Nucleus accumbens (tissue), 56 donors: ENCODE measurements around the gene NTMT1.

ENCODE experiments used
- DNase-seq, 56 donors: peaks; one replicate each; lab custom pipeline; 2025; lab: John Stamatoyannopoulos, UW

The NTMT1 gene

DNA sequence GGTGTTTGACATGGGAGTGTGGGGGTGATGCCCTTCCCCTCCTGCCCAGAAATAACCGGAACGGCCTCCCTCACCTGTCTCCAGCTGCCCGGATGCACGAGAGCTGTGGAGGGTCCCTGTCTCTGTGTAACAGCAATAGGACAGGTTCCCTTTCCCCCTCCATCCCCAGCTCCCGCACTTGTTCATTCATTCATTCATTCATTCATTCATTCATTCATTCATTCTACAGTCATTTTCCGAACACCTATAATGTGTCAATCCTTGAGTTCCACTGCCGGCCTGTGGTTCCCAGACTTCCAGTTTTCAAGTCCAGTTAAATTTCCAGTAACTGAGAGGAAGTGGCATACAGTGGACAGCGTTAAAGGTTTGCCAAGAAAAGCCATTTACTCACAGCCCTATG, 46.7 kb downstream of the NTMT1 start:
- DNase-seq: no peak

DNA sequence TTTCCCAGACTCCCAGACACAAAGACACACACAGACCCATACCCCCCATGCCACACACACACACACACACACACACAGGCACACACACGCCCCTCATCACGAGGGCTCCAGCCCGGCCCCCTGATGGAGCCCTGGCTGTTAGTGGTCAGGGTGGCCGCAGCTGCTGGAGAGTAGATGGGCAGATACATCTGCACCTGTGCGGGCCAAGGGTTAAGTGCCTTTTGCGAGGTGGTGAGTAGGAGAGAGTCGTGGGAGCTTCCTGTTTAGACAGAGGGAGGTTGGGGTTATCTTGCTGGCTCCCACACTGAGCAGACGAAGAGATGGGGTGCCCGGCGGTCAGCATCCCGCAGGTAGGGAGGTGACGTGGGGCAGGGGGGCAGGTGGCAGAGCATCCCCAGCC, 47.6 kb downstream of the NTMT1 start:
- no peak for DNase-seq

DNA sequence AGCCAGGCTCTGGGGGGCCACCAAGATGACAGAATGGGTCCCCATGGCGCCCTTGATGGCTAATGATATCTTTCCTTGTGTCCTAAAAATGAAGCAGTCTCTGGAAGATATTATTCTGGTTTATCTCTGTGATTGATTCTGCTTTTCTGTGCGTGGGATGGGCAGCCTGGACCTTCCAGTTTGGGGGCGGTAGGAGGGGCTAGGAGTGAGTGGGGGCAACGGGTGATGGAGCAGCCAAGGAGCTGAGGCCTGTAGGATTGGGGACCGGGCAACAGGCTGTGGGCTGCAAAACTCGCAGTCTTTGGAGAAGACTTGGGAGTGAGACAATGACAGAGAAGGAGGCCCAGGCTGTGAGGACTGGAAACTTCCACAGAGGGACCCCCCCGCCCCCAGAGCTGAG, 48.3 kb downstream of the NTMT1 start:
- no peak for DNase-seq

DNA sequence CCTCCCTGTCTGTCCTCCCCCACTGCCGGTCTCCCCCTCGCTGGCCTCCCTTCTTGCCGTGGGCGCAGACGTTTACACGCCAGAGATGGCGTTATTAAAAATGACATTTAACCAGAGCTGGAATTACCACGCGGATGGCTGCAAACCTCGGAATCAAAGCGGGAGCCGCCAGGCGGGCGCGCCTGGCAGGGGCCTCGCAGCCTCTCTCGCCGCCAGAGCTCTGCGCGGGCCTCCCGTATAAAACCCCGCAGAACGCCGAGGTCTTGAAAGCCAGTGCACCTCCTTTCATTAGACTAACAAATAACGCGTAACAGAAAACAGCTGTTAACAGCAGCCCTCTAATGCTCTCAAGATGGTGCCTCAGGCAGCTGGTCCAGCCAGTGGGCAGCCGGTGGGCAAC, 49.7 kb downstream of the NTMT1 start:
- no peak for DNase-seq

DNA sequence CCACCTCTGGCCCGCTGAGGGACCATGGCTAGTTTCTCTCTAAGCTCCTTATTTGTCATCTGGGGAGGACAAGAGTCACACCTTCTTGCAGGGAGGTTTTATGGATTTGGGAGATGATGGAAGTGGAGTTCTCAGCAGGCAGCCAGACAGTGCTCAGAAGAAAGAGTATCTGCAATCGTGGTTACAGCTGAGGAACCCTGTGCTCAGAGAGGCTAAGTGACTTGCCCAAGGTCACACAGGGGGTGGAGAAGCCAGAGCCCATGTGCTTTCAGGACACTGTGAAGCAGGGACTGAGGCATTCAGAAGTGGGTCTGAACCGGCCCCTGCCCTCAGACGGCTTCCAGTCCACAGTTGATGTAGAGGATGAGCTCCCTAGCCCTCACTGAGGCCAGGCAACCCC, 50.3 kb downstream of the NTMT1 start:
- no peak for DNase-seq

DNA sequence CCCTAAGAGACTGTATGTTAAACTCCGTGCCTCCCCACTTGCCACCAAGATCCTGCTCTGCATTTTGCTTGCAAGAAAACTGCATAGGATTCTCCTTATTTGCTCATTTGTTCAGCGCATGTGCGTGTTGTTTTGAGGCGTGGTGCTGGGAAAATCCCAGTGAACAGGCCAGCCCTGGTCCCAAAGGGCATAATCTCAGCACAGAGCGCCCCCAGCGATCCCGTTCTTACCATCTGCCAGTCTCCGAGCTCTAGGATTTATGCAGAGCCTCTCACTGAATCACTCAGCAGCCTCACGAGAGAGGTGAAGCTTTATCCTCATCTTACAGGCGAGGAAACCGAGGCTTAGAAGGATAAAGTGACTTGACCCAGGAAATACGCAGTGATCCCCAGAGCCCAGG, 51.0 kb downstream of the NTMT1 start:
- no peak for DNase-seq

DNA sequence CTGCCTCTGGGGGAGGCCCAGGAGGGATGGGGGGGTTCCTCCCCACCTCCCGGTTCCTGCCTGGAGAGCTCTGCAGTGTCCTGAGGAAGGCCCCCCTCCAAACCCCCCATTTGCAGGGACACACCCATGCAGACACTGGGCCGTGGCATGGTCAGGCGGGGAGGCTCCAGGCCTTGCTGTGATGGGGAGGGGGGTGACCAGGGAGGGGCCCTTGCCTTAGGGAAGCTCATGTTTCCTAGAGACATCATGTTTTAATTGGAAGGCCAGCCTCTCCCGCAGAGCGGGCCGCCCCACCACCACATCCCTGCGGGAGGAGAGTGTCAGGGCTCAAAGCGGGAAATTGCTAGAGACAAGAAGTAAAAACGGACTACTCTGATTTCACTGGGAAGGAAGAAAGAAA, 51.5 kb downstream of the NTMT1 start:
- DNase-seq: no peak

DNA sequence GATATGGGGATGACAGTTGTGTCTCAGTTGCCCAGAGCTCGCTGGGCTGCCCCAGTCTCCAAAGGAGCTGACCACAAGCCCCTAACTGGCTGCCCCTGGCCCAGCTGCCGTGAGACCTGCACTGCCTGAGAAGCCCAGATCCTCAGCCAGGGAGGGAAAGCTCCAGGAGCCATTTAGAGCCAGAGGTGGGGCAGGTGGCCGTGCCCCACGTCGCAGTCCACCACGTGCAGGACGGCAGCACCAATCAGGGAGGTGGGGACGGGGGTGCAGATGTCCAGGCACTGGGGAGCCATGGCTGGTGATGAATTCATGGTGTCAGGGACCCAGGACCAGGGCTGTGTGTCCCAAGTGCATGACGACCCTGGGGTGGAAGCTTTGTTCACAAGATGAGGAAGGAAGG, 52.9 kb downstream of the NTMT1 start:
- DNase-seq: no peak

DNA sequence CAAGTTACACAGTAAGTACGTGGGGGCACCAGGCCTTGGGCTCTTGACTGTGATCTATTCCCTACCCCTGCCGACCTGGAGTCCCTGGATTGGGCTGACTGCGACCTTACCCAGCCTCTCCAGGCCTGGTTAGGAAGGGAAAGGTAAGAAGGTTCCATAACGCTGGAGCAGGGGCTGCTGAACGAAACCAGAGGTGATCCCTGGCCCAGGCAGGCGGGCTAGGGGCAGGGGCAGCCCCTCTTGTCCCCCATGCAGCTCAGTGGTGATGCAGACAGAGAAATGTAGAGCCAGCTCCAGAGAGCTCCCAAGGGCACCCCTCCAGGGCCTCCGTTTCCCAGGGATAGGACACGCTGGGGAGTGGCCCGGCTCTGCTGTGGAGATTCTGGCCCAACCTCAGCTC, 53.6 kb downstream of the NTMT1 start:
- no peak for DNase-seq

DNA sequence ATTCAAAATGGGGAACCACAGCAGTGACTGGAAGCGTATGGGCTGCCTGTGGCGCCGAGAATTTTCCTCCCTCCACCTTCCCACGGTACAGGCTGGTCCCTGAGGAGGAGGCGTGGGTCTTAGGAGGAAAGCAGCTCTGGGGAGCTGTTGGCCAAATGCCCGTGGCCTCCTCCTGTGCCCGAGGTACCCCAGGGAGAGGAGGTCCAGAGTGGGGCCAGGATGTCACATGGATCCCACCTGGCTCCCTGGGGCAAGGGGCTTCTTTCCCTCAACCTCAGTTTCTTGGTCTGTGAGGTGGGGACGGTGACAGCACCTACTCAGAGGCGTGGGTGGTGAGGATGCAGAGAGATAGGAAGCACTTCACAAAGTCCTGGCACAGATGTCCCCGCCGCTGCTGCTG, 56.0 kb downstream of the NTMT1 start:
- no peak for DNase-seq

DNA sequence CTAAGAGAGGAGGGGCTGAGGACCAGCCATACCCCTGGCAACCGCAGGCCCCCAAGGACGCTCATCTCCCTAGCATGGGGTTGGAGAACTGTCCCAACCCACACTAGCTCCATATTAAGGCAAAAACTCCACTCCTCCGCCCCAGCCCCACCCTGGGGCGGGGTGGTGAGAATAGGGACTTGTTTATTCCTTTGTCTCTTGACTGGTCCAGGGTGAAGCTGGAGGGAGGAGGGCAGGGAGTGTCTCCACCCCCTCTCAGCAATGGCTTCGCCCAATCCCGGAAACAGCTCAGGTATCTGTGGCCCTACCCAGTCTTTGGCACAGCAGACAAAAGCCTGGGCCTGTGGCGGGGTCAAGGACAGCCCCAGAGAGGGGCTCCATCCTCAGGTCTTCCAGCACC, 56.4 kb downstream of the NTMT1 start:
- DNase-seq: no peak

DNA sequence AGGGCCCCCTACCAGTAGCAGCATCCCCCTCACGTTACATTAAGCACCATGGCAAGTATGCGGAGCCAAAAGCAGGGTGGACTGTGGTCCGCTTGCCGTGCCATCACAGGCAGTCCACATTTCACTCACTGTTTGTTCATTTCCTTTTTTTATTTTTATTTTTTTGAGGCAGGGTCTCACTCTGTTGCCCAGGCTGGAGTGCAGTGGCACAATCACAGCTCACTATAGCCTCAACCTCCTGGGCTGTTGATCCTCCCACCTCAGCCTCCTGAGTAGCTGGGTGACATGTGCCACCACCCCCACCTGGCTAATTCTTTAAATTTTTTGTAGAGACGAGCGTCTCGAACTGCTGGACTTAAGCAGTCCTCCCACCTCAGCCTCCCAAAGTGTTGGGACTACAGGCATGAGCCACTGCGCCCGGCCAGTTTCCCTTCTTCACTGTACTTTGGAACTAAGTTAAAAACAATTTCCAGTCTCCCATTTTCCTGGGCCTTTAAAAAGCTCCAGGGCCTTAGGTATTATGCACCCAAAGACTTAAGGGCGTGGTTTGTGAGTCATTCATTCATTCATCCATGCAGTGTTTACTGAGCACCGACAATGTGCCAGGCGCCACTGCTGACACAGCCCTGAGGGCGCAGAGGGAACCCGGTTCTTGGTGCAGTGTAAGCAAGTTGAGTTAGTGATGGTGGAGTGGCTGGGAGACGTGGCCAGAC, 59.4 kb downstream of the NTMT1 start:
- no peak for DNase-seq
